HCT116 (cell line): ENCODE data around the gene NEUROG3.

ENCODE experiments used
- CTCF ChIP-seq, 3 experiments: fragments of 200-600 bp in 1 of 3; sonication (generic) in 1 of 3; IDR thresholded peaks in 2 of 3; conservative IDR thresholded peaks in 1 of 3; 2 replicates each; pipeline ENCODE4 v1.5.1; 2012 to 2017; ENCODE audit warnings: low read depth in 2 of 3, low read length in 2 of 3, antibody characterized with exemption in 1 of 3, borderline replicate concordance in 1 of 3, control low read depth in 1 of 3, mild to moderate bottlenecking in 1 of 3, mixed read lengths in 1 of 3, mixed run types in 1 of 3, moderate library complexity in 1 of 3; ENCODE audit not compliant: insufficient read depth in 1 of 3
- ELF1 ChIP-seq: IDR thresholded peaks from 2 replicates; pipeline ENCODE4 v1.6.1; 2012; ENCODE audit warnings: low read depth, borderline replicate concordance
- EZH2 ChIP-seq: fragments of 200-600 bp; sonication (generic); IDR thresholded peaks from 2 replicates; pipeline ENCODE4 v1.6.1; 2017; ENCODE audit warnings: antibody characterized with exemption, mixed run types
- POLR2A ChIP-seq: IDR thresholded peaks from 2 replicates; pipeline ENCODE4 v1.7.0; 2011; ENCODE audit warnings: borderline replicate concordance; ENCODE audit not compliant: insufficient read depth, insufficient read length; ENCODE audit errors: extremely low read depth
- POLR2AphosphoS5 ChIP-seq: IDR thresholded peaks from 2 replicates; pipeline ENCODE4 v1.6.1; 2011; ENCODE audit warnings: mild to moderate bottlenecking, low read depth, low read length, moderate library complexity
- SIN3A ChIP-seq: IDR thresholded peaks from 2 replicates; pipeline ENCODE4 v1.6.1; 2012; ENCODE audit warnings: low read depth
- SP1 ChIP-seq: IDR thresholded peaks from 2 replicates; pipeline ENCODE4 v1.6.1; 2012; ENCODE audit warnings: low read depth
- TCF7L2 ChIP-seq: IDR thresholded peaks from 2 replicates; pipeline ENCODE4 v1.7.0; 2011; ENCODE audit warnings: borderline replicate concordance, inconsistent platforms; ENCODE audit not compliant: insufficient read depth, insufficient read length; ENCODE audit errors: extremely low read depth
- TF ChIP-seq, protein P1 (sequence below): IDR thresholded peaks from 2 replicates; pipeline ENCODE4 v1.6.1; 2012
- TF ChIP-seq, protein P2 (sequence below): IDR thresholded peaks from 2 replicates; pipeline ENCODE4 v1.6.1; 2012; ENCODE audit warnings: low read depth

- TF ChIP-seq TCF7L2 (no peak), CTCF (IDR thresholded peaks at IDR 0.05 in 2 of 3, conservative IDR thresholded peaks at IDR 0.05 in 1 of 3; ENCODE audit: borderline replicate concordance in 1 of 3, insufficient read depth in 1 of 3, low read depth in 2 of 3, low read length in 2 of 3) (no peak), POLR2A (no peak), EZH2 (no peak), SP1 (no peak), POLR2AphosphoS5 (no peak), SIN3A (no peak), ELF1 (no peak)
- TF ChIP-seq, protein P1, sequence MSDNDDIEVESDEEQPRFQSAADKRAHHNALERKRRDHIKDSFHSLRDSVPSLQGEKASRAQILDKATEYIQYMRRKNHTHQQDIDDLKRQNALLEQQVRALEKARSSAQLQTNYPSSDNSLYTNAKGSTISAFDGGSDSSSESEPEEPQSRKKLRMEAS, result no peak
- TF ChIP-seq, protein P2, sequence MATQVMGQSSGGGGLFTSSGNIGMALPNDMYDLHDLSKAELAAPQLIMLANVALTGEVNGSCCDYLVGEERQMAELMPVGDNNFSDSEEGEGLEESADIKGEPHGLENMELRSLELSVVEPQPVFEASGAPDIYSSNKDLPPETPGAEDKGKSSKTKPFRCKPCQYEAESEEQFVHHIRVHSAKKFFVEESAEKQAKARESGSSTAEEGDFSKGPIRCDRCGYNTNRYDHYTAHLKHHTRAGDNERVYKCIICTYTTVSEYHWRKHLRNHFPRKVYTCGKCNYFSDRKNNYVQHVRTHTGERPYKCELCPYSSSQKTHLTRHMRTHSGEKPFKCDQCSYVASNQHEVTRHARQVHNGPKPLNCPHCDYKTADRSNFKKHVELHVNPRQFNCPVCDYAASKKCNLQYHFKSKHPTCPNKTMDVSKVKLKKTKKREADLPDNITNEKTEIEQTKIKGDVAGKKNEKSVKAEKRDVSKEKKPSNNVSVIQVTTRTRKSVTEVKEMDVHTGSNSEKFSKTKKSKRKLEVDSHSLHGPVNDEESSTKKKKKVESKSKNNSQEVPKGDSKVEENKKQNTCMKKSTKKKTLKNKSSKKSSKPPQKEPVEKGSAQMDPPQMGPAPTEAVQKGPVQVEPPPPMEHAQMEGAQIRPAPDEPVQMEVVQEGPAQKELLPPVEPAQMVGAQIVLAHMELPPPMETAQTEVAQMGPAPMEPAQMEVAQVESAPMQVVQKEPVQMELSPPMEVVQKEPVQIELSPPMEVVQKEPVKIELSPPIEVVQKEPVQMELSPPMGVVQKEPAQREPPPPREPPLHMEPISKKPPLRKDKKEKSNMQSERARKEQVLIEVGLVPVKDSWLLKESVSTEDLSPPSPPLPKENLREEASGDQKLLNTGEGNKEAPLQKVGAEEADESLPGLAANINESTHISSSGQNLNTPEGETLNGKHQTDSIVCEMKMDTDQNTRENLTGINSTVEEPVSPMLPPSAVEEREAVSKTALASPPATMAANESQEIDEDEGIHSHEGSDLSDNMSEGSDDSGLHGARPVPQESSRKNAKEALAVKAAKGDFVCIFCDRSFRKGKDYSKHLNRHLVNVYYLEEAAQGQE, result no peak
Measured at GRCh38 chr10:69568472-69569395, 4.5 kb downstream of the NEUROG3 start.
